A172 (cell line): ENCODE measurements around the gene CYP26A1. TPM values are rescaled to one million over a fixed set of nuclear protein-coding genes. Genes with fewer than 3 reads are reported as not detected.

Experiments used
- DNase-seq: peaks from one replicate; pipeline ENCODE4 v3.0.0-alpha.2; 2015; ENCODE audit warnings: low spot score
- total RNA-seq: library from RNA; depleted of rRNA; stranded (reverse); fragments of >200 nt; shearing (Covaris generic); gene quantifications from 2 replicates; pipeline ENCODE4 v1.2.3, GENCODE V29; 2014

CYP26A1 gene
- total RNA-seq, 1 experiment from 2014 or later = 0.65 TPM

DNA sequence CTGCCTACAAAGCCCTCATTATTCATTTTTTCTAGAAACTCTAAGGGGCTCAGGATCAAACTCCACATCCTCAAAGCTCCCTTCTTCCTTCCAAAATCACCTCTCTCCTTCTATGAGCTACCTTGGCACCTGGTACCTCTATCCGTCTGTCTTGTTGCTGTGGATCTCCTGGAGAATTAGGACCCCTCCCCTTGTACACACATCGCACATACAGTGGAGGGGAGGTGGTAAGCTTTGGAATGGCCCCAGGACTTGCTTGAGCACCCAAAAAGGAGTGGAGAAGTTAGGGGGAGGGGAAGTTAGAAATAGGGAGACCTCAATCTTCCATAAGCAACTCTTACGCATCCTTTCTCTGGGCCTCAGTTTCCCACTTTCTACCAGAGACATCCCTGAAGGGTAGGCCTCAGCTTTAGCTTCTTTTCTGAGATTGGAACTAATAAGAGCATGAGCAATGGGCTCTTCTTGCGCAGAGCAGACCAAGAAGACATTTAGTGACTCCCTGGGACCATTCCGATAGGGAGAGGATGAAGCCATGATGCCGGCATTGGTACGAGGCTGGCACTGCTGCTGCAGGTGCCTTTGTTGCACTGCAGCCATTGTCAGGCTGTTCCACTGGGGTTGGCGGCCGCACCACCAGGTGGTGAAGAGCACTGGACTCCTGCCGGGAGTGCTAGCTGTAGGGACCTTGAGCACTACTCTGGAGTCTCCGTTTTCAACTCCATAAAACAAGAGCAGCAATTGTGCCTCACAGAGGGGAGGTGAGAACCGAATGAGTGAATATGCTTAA is 8.6 kb upstream of the CYP26A1 start:
- DNase-seq = no peak

DNA sequence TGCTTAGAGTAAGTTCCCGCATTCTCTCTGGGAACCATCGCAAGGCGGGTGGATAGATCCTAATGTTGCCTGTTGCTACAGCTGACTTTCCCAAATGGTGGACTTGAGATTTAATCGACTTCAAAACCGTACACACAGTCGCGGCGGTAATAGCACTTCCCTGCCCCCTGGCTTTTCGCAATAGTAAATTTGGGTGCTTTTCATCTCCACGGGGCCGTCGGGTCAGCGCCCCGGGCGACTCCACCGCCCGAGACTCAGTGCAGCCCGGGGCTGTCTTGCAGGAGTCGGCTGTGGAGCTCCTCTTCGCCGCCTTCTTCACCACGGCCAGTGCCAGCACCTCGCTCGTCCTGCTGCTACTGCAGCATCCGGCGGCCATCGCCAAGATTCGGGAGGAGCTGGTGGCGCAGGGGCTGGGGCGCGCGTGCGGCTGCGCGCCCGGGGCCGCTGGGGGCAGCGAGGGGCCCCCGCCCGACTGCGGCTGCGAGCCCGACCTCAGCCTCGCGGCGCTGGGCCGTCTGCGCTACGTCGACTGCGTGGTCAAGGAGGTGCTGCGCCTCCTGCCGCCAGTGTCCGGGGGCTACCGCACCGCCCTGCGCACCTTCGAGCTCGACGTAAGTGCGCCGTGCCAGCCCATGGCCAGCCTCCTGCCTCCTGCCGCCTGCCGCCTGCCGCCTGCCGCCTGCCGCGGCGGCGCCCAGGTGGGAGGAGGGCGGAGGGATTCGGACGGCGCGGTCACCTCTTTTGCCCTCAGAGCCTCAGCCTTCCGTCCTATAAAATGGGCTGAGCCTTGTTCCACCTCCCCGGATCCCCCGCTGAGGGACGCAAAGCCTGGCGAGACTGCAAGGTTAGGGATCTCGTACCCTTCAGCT is 7.8 kb upstream of the CYP26A1 start:
- no peak for DNase-seq

DNA sequence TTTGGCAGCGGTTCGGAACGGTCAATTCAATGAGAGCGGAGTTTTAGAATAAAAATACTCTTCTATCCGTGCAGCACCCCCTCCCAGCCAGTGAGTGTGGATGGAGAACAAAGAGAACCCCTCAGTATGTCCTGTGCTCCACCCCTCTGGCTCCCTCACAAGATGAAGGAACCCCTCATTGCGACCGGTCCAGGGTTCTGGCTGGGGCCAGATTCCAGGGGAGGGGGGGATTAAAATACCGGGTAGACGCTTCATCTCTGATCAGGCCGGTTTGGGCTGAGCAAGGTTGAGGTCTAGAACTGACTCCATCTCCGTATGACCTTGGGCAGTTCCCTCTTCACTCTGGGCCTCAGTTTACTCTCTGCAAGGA is 7.2 kb upstream of the CYP26A1 start:
- DNase-seq = no peak

DNA sequence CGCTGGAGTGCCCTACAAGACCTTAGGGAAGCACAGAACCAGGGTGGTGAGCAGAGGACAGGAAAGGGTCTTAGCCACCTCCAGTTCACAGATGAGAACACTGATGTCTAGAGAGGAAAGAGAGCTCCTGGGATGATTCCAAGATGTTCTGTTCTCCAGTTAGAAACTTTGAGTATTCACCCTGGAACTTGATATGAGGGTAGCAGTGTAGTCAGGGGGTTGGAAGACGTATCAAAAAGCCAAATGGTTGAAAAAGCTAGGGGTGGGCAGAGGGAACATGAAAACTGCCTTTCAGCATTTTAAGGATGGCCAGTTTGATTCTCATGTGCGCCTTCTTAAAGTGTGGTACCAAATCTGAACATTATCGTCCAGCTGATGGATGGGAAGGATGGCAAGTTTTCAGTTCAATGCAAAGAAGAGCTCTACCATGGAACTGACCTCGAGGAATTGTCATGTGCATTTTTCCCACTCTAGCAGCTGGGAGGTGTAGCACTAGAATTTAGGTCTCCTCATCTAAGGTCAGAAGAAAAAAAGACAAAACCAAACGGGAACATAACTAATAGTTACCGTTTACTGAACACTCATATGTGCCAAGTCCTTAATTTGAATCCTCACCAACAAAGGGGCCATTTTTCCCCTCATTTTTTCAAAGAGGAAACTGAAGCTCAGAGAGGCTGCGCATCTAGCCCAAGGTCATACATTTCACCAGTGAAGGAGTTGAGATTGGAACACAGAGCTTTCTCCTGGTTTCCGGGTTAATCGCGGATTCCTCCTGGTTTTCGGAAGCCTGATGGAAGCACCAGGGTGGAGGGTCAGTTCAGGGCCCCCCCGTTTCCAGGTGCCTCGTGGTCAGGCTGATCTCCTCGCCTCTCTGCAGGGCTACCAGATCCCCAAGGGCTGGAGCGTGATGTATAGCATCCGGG is 6.0 kb upstream of the CYP26A1 start:
- DNase-seq = no peak

DNA sequence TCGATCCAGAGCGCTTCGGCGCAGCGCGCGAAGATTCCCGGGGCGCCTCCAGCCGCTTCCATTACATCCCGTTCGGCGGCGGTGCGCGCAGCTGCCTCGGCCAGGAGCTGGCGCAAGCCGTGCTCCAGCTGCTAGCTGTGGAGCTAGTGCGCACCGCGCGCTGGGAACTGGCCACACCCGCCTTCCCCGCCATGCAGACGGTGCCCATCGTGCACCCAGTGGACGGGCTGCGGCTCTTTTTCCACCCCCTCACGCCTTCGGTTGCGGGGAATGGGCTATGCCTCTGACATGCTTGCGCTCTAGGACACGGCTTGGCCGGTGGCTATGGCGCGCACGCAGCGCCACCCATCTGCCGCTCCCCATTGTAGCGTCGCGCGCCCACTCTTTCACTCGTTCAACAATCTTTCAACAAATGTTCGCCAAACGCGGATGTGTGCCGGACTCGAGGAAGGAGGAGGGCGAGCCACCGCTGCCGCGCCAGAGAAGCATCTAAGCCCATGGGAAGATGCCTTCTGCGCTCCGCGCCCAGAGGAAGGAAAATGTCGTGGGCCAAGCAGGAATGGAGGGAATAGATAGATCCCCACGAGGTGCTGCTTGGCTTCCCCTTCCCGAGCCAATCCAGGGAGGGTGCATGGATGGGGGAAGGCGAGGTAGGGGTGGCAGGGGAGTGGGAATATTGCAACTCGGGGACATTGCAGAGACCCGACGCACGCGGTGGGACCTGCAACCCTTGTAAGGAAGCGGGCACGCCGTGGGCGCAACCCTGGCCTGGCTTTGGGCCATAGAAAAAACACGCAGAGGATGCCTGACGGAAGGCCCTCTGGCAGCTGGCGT is 5.1 kb upstream of the CYP26A1 start:
- DNase-seq = no peak

DNA sequence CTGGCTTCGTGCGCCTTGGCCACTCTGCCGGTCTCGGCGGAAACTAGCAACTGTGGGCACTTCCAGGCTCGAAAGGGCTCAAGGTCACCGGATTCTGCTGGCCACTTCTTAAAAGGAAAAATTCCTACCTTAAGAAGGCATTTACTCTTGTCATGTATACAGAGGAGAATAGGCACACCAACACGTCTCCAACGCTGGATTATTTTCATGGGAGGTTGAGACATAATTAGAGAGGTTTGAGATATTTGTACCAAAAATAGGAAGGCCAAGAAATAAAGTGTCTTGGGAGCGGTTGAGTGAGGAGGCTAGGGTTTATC is 4.5 kb upstream of the CYP26A1 start:
- no peak for DNase-seq

DNA sequence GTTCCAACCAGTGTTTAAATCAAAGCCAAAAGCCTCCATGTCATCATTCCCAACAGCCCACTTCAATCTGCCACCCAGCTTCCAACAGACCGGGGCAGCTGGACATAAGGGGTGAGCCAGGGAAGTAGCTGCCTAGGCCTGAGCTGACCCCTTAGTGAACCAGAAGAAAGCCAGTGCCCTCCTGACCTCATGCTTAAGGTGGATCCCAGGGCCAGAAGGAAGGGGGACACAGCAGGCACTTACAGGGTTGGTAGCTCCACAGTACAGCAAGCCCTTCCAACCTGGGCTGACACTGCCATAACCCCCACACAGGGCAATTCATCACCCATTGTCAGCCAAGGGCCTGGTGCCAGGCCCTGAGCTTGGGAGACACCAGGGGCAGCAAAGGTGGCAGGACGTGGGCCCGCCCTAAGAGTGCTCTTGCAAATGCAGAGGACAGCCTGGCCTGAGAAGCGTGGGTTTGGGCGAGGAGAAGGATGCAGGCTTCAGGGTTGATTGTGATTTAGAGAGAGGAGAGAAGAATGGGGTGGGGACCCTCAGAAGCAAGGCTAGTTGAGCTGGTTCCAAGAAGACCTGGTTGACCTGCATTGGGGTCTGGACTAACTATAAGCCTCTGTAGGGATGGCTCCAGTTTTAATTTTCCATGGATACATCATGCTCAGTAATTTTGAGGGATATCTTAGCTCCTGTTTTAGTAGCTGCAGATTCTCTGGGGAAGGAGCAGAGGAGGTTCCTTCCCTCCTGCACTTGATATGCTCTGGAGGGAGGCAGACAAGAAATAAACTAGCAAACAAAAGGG is 3.1 kb upstream of the CYP26A1 start:
- no peak for DNase-seq

DNA sequence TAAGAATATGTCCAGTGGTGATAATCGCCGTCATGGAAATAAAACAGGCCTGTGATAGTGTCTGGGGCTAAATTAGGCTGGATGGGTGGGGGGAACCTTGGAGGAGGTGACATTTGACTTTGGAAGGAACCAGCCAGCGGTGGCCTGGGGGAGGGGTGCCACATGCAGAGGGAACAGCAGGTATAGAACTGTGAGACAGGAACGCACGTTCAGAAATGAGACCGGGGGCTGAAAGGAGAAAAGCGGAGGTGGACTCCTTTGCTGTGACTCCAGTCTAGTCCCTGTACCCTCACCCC is 2.6 kb upstream of the CYP26A1 start:
- no peak for DNase-seq

DNA sequence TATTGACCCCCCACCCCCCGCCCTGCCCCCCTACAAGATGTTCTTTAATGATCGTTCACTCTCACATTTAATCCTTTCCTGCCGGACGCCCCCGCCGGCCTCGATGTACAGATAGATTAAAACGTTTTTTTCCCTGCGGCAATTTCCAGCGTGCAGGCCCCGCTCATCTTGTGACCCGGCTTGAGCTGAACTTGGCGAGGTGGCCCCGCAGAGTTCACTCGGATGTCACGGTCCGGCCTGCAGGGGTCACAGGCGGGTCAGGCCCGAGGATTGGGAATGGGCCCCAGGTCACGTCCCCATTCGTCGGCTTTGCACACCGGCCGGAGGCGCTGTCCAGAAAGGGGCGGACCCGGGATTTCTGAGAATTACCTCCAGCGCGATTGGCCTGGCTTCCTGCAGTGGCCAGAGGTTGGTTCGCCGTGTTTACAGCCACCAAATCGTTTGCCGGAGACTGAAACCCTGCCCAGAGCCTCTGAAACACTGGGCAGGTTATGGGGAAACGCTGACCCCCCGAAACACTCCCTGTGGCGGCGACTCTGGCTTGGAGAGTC is 1.9 kb upstream of the CYP26A1 start:
- DNase-seq = no peak

DNA sequence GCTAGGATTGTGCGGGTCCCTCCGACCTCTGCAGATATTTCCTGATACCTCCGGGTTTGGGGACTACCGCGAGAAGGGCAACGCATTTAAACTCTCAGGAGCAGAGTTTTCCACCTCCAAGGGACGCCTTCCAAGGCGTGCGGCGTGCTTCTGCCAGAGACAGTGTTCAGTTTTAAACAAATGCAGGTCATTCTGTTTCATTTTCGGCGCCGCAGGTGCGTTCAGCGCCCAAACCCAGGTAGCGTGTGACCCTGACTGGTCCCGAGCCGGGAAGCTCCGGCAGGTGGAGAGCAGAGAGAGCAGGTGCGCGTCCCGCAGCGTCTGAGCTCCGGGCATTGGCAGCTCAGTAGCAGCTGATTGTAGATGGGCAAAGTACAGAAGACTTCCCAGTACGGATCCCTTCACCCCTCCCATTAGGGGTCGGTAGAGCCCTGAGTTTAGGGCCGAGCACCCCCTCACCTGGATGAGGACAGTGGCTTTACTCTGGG is 1.4 kb upstream of the CYP26A1 start:
- DNase-seq = no peak

DNA sequence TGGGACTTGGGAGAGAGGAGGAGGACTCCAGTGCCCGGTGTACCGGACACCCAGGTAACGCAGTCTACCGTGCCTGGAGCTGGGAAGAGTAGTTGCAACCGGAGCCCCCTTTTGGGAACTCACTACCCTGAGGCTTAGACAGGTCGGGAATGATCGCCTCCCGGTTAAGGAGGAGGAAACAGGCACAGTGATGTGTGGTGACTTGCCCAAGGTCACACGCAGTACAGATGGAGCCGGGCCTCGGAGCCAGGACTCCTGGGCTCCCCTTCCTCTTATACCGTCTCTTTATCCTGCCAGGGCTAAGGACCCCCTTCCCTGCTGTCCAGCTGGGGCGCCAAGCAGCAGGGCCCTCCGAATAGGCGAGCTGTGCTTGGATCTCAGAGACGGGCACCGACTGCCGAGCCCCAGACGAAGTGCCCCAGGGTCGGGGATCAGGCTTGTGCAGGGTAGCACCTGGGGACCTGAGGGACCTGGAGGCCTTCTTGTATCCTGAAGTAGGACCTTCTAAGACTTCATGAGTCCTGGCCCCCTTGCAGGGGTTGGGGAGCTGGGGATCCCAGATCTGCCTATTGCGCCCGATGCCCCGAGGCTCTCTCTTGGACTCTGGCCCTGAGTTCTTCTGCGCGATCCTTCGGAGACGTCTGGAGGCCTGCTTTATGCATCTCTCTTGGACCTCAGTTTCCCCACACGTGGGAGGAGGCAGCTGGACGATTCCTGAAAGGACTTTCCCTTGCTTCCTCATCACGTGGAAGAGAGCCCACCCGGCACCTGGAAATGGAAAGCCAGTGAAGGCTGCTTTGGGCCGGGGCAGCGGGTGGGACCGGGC is 767 bp upstream of the CYP26A1 start:
- no peak for DNase-seq

DNA sequence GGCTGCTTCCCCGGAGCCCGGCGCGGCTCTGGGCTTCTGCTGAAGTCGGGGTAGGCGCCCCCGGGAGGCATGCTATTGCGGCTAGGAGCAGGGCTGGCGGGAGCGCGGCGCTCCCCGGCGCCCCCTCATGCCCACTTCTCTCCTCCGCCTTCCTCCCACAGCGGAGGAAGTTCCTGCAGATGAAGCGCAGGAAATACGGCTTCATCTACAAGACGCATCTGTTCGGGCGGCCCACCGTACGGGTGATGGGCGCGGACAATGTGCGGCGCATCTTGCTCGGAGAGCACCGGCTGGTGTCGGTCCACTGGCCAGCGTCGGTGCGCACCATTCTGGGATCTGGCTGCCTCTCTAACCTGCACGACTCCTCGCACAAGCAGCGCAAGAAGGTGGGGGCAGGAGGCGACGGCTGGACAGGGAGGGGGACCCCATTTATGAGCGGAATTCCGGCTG is 479 bp downstream of the CYP26A1 start:
- peak; percentile 13 for DNase-seq

DNA sequence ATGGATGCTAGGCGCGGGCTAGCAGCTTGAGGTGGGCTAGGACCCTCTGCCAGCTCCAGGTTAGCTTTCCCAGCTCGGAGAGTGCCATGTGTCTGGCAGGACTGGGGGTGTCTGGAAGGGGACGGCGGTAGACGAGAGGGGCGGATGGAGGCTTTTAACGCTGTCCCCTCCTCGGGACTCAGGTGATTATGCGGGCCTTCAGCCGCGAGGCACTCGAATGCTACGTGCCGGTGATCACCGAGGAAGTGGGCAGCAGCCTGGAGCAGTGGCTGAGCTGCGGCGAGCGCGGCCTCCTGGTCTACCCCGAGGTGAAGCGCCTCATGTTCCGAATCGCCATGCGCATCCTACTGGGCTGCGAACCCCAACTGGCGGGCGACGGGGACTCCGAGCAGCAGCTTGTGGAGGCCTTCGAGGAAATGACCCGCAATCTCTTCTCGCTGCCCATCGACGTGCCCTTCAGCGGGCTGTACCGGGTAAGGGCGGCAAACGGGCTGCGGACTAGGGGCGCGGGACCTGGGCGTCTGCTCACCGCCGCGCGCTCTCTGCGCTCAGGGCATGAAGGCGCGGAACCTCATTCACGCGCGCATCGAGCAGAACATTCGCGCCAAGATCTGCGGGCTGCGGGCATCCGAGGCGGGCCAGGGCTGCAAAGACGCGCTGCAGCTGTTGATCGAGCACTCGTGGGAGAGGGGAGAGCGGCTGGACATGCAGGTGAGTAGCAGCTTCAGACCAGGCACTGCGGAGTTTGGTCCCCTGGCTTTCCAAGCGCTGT is 1.1 kb downstream of the CYP26A1 start:
- DNase-seq = no peak

DNA sequence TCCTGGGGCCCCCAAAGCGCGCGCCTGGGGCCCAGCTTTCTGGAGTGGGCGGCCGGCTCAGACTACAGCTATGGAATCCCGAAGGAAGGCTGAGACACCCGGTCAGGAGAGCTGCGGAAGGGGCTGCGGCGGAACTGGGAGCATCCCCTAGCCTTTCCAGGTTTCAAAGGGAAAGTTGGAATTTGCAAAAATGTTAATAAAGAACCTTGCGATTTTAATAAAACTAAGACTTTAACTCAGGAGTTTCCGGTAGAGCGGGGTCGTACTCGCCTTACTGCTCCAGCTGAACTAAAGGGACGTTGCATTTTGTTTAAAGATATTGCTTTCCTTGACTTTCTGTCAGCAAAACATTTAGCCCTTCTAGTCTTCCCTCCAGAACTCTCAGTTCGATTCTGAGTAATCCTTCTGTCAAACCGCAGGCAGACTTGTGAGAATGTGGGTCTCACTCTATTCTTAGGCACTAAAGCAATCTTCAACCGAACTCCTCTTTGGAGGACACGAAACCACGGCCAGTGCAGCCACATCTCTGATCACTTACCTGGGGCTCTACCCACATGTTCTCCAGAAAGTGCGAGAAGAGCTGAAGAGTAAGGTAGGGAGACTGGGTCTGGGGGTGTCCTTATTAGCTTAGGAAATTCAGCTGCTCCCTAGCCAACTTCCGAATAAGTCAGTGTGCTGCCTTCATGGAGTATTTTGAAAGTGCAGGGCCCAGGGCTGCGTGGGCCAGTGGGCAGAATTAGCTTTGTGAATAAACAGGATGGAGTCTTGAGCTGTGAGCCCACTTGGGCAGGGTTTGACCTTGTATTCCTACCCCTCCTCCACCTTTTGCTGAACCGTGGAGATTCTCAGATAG is 1.9 kb downstream of the CYP26A1 start:
- DNase-seq = no peak

DNA sequence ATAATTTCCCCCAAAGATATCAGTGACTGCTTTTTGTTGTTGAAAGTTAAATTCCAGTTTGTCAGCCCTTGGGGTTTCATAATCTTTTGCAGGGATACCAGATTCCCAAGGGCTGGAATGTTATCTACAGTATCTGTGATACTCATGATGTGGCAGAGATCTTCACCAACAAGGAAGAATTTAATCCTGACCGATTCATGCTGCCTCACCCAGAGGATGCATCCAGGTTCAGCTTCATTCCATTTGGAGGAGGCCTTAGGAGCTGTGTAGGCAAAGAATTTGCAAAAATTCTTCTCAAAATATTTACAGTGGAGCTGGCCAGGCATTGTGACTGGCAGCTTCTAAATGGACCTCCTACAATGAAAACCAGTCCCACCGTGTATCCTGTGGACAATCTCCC is 3.2 kb downstream of the CYP26A1 start:
- peak; percentile 5 for DNase-seq

DNA sequence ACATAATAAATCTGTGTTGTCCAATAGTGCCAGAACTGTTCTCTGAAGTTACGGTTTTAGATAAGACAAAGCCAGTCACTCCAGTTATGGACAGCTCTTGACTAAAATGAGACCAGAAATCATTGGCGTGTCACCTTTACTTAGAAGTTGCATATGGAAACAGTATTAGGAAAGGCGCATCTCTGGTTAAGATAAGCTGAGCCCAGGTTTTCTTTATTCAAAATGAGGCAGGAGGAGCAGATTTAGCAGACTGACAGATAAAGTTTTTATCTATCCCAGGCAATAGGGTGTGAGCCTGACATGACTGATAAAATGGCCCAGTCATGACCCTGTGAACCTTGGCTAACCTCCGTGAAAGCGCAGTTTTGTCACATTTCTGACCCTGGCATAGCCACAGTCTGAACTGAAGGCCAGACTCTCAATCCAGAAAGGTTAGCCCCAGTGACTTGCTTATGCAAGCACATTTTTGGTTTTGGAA is 4.2 kb downstream of the CYP26A1 start:
- DNase-seq = no peak

DNA sequence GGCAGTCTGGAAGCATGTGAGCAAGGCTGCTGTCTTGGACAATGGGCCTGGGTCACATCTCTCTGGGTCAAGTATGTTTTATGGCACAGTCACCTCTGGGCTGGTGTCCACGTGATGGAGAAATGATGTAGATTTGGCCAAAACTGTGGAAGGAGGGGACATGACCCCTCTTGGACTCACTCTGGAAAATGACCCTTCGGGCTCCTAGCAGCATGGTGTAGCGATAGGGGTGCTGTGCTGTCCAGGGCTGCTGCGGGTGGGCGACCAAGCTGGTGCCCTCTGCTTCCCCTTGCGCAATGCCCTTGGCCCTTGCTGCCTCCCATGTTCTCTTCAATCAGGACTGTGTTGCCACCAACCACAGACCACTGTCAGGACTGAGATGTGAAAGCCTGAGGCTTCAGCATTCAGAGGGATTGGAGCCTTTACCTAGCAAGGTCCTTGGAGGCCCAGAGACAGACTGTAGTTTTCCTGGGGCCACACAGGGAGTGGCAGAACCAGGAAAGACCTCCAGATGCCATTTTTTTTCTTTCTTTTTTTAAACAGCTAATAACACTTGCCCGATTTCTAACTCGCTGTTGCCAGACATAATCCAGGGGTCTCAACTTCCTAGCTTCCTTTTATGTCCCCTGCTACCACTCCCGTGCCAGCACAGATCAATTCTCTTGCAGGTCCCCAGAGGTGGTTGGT is 6.1 kb downstream of the CYP26A1 start:
- no peak for DNase-seq
